K562 (cell line): ENCODE data around the gene EGFL7. TPM values are rescaled to one million over a fixed set of nuclear protein-coding genes. Genes with fewer than 3 reads are reported as not detected.

Experiments
- CCAR2 ChIP-seq: fragments of 200-400 bp; formaldehyde crosslinking; IDR thresholded peaks from 2 replicates; pipeline ENCODE4 v1.6.1; 2017; ENCODE audit warnings: mild to moderate bottlenecking, low read depth, low read length
- EHMT2 ChIP-seq: fragments of 450-650 bp; IDR thresholded peaks from 2 replicates; pipeline ENCODE4 v1.6.1; 2018; ENCODE audit warnings: antibody characterized with exemption
- ELF4 ChIP-seq: fragments of 450-650 bp; formaldehyde crosslinking; IDR thresholded peaks from 2 replicates; pipeline ENCODE4 v1.4.0; 2022; ENCODE audit warnings: missing genetic modification characterization
- FOS ChIP-seq: IDR thresholded peaks from 3 replicates; pipeline ENCODE4 v1.6.1; 2011; ENCODE audit not compliant: insufficient read length; ENCODE audit errors: extremely low read depth
- HOXB6 ChIP-seq: fragments of 250-450 bp; sonication (Bioruptor Pico); IDR thresholded peaks from 2 replicates; pipeline ENCODE4 v1.5.1; 2022; ENCODE audit warnings: mild to moderate bottlenecking, borderline replicate concordance
- KAT8 ChIP-seq: fragments of 450-650 bp; IDR thresholded peaks from 2 replicates; pipeline ENCODE4 v1.6.1; 2016; ENCODE audit warnings: low read depth, mild to moderate bottlenecking
- MIER1 ChIP-seq: fragments of 450-650 bp; IDR thresholded peaks from 2 replicates; pipeline ENCODE4 v1.6.1; 2016; ENCODE audit warnings: antibody characterized with exemption, mild to moderate bottlenecking, low read depth
- POLR2G ChIP-seq: fragments of 200-400 bp; formaldehyde crosslinking; IDR thresholded peaks from 2 replicates; pipeline ENCODE4 v1.6.1; 2017; ENCODE audit warnings: low read depth, mild to moderate bottlenecking, antibody characterized with exemption, low read length, moderate library complexity
- ZBTB34 ChIP-seq: fragments of 250-450 bp; sonication (Bioruptor Pico); IDR thresholded peaks from 2 replicates; pipeline ENCODE4 v1.8.0; 2021; ENCODE audit warnings: mild to moderate bottlenecking, moderate library complexity
- ZNF253 ChIP-seq: fragments of 250-450 bp; sonication (Bioruptor Pico); conservative IDR thresholded peaks from 2 replicates; pipeline ENCODE4 v1.6.1; 2021; ENCODE audit warnings: mild to moderate bottlenecking
- ZNF263 ChIP-seq: sonication (generic); formaldehyde crosslinking; IDR thresholded peaks from 2 replicates; pipeline ENCODE4 v1.8.0; 2022; ENCODE audit warnings: mild to moderate bottlenecking, missing genetic modification reagents, borderline replicate concordance
- ZNF592 ChIP-seq: fragments of 450-650 bp; IDR thresholded peaks from 2 replicates; pipeline ENCODE4 v1.6.1; 2017; ENCODE audit warnings: antibody characterized with exemption, mild to moderate bottlenecking
- polyA plus RNA-seq, 8 experiments: library from polyadenylated mRNA; depleted of rRNA in 4 of 8; stranded (reverse) in 5 of 8; unstranded in 3 of 8; fragments of >200 nt; fragmentation: Nextera tagmentation in 2 of 8; fragmentation: Illumina TruSeq in 1 of 8; extraction: Ambion mirVana in 2 of 8; extraction: Trizol in 1 of 8; gene quantifications; 2 replicates each; pipeline versions ENCODE4 v1.2.1 to v1.2.3, GENCODE V29; 2011 to 2014; ENCODE audit warnings: inconsistent platforms in 1 of 8, missing spikeins in 1 of 8
- total RNA-seq, 7 experiments: library from RNA; depleted of rRNA in 6 of 7; stranded (reverse); fragments of >200 nt in 6 of 7; fragmentation: Illumina TruSeq in 2 of 7; extraction: Trizol in 2 of 7; gene quantifications; 2 replicates each; pipeline versions ENCODE4 v1.2.1 to v1.2.3, GENCODE V29; 2011 to 2021; ENCODE audit warnings: low replicate concordance in 1 of 7
- TF ChIP-seq, protein P1 (sequence below): fragments of 450-650 bp; conservative IDR thresholded peaks from 2 replicates; pipeline ENCODE4 v1.6.1; 2016; ENCODE audit warnings: missing genetic modification characterization, low read depth, mild to moderate bottlenecking, missing compliant biosample characterization, moderate library complexity
- TF ChIP-seq, protein P2 (sequence below): fragments of 250-450 bp; sonication (Bioruptor Pico); IDR thresholded peaks from 2 replicates; pipeline ENCODE4 v1.9.0; 2021; ENCODE audit warnings: mild to moderate bottlenecking

Gene EGFL7
- total and polyA plus RNA-seq, 9 of the 15 experiments (the other 6 are each of a cell fraction or from before 2014, with no cell fraction given): 1.5 to 286 (median 55.5) TPM

- TF ChIP-seq, protein P1, sequence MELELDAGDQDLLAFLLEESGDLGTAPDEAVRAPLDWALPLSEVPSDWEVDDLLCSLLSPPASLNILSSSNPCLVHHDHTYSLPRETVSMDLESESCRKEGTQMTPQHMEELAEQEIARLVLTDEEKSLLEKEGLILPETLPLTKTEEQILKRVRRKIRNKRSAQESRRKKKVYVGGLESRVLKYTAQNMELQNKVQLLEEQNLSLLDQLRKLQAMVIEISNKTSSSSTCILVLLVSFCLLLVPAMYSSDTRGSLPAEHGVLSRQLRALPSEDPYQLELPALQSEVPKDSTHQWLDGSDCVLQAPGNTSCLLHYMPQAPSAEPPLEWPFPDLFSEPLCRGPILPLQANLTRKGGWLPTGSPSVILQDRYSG: 0 out of 2 replicates have a peak, but pooled peaks have one; percentile 48
- TF ChIP-seq ZBTB34 (CRISPR knock-in tag): no peak
- TF ChIP-seq POLR2G: no peak
- TF ChIP-seq ZNF263: no peak
- TF ChIP-seq CCAR2: no peak
- no peak for TF ChIP-seq ZNF253
- TF ChIP-seq HOXB6: no peak
- TF ChIP-seq ZNF592: peak; percentile 80
- TF ChIP-seq KAT8: no peak
- TF ChIP-seq FOS: no peak
- no peak for TF ChIP-seq MIER1
- TF ChIP-seq, protein P2, sequence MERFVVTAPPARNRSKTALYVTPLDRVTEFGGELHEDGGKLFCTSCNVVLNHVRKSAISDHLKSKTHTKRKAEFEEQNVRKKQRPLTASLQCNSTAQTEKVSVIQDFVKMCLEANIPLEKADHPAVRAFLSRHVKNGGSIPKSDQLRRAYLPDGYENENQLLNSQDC (CRISPR knock-in tag): no peak
- TF ChIP-seq EHMT2: no peak
- TF ChIP-seq ELF4 (CRISPR knock-in tag): no peak
These were observed 38.4 kb downstream of the EGFL7 start (continued) for GRCh38 chr9:136700959-136701667.
